ENCODE results near the gene OR56A5.
A peak's percentile ranks its signal among the peaks of the same experiment; 100 is the strongest.

OR56A5 gene

DNA sequence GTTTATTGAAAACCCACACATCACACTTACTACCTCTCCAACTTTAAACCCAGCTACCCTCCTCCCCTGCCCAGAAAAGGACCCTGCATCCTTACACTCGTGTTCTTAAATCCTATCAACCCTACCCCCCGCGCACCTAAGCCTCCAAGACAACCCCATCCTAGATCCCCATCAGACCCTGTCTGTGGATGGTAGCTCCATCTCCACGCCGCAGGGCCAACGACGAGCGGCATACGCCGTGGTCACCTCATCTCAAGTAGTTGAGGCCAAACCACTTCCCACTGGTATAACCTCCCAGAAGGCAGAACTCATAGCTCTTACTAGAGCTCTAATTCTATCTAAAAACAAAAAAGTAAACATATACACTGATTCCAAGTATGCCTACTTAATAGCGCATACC is 35.6 kb downstream of the OR56A5 start:
- DNase-seq: no peak

GRCh38 chr11:5931061-5931460 is 37.2 kb downstream of the OR56A5 start:
- no peak for DNase-seq

- no peak for DNase-seq
Measured at GRCh38 chr11:5930614-5931013, 37.7 kb downstream of the OR56A5 start.

DNA sequence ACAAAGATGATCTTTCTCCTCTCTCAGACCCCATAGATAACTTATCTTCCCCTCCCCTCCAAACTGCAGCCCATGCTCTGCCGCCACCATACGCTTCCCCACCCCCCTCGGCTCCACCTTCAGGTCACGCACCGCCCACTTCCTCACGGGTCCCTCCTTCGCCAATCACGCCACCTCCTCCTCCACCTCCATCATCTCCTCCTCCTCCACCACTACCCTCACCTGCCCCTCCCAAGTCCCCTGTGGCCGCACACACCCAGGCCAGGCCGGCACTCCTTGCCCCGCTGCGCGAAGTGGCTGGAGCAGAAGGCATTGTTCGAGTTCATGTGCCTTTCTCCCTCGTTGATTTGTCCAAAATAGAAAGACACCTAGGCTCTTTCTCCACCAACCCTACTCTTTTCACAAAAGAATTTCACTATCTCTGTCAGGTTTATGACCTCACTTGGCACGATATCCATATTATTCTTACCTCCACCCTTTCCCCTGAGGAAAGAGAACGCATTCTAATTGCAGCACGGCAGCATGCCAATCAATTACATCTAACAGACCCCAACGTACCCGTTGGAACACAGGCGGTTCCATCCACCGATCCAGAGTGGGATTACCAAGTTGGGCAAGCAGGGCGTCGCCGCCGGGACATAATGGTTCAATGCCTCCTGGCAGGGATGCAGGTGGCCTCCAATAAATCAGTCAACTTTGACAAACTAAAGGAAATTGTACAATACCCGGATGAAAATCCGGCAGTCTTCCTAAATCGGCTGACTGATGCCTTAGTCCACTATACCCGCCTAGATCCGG is 38.5 kb downstream of the OR56A5 start:
- DNase-seq: no peak

- no peak for DNase-seq
Measured at GRCh38 chr11:5928811-5929210, 39.5 kb downstream of the OR56A5 start.

- no peak for DNase-seq
Measured at GRCh38 chr11:5928271-5928670, 40.0 kb downstream of the OR56A5 start.

DNA sequence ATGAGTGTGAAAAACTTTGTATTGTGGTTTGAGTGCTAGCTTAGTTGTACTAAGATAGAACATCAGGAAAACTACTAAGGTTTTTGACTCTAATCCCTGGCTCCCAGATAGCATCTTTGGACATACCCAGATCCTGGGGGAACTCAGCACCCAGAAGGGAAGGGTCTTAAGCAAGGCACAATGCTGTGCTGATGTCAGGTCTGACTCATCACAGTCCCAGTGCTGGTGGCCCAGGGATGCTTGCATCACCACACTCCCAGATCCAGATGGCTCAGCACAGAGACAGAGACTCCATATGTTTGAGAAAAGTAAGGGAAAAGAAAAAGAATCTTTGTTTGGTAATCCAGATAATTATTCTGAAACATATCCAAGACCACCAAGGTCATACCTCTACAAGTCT is 44.5 kb downstream of the OR56A5 start:
- peak in 2 of 3 donors; percentile 14 to 27 for DNase-seq

DNA sequence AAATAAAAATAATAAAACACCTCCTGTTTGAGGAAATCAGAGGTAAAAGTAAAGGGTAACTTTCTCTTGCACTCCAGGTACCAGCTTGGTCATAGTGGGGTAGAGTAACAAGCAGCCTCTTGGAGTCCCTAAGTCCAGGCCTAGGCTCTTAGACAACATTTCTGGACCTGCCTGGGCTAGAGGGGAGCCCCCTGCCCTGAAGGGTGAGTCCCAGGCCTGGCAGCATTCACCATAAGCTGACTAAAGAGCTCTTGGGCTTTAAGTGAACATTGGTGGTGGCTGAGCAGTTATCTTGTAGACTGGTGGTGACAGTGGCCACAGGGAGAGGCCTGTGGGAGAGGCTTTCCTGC is 44.9 kb downstream of the OR56A5 start:
- DNase-seq: no peak

GRCh38 chr11:5922749-5923426 is 45.4 kb downstream of the OR56A5 start:
- DNase-seq: peak; percentile 62 to 78 (median 66)
